ENCODE measurements around the gene SFTPB.
"Not testable (repeated sequence)": the region's sequence is repeated elsewhere in the genome, so short reads cannot be mapped to it uniquely, and the experiment has no call there.

The SFTPB gene

DNA sequence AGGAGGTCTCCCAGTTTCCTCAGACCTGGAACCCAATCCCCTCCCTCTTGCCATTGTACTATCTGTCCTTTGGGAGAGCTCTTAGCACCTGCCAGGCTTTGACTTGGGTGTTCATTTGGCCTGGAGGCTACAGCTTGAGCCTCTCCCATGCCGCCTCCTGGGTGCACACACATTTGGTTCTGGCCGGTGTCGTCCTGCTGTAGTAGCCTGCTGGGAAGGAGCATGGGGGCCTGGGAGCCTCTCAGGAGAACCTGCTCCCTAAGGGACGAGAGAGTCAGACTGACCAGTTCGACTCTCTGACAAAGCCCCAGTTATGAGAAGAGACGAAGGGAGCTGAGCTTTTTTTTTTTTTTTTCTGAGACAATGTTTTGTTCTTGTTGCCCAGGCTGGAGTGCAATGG, 7.4 kb upstream of the SFTPB start:
- DNase-seq = no peak

DNA sequence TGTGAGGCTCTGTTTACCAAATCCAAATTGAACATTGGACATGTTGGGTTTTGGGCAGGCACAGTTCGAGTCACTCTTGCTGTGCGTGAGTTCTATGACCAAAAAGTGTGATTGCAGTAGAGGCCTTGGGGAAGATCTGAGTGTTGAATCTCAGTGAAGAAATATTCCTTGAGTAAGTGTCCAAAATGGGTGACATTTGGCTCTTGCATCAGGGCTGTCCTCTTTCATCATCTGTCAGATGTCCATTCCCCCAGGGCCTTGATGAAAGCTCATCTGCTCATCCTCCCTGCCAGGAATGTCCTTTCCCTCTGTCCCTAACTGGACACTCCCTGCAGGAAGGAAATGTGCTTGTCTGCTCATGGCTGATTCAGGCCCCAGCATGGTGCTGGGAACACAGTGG, 6.4 kb upstream of the SFTPB start:
- DNase-seq = no peak

DNA sequence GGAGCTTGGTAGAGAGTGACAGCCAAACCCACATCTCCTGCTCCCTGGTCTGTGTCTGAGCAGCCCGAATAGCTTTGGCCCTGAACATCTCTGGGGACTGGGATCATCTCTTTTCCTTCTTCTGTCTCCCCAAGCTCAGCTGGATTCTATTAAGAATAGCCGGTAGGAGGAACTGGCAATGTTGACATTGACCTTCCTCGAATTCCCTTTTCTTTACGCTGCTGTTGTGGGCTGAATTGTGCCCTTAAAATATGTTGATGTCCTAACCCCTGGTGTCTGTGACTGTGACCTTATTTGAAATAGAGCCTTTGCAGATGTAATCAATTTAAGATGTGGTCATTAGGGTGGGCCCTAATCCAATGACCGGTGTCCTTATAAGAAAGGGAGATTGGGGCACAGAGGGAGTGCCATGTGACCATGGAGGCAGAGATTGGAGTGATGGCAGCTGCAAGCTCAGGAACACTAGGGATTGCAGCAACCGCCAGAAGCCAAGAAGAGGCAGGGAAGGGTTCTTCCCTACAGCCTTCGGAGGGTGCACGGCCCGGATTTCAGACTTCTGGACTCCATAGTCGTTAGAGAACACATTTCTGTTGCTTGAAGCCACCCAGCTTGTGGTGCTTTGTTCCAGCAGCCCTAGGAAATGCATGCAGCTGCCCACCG, 5.8 kb upstream of the SFTPB start:
- no peak for DNase-seq

DNA sequence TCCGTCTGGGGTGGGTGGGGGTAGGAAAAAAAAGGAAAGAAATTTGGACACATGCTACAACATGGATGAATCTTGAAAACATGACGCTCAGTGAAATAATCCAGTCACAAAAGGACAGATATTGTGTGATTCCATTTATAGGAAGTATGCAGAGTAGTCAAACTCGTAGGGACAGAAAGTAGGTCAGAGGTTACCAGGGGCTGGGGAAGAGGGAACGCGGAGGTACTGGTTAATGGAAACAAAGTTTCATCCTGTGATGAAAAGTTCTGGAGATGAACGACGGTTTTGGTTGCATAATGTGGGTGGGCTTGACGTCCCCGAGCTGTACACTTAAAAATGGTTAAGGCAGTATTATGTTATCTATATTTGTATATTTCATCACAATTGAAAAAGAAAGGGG, 4.5 kb upstream of the SFTPB start:
- no peak for DNase-seq

DNA sequence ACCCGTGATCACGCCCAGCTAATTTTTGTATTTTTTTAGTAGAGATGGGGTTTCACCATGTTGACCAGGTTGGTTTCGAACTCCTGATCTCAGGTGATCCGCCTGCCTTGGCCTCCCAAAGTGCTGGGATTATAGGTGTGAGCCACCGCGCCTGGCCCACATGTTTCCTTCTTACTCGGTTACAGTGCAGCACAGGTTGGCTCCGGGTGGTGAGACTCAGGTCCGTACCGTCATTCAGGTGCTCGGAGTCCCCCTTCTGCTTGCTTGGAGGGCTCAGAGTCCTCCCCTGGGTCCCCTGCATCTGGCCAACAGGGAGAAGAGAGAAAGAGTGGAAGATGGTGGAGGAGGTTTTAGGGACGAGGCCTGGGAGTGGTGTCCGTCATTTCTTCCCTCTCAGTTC, 2.4 kb upstream of the SFTPB start:
- not testable (repeated sequence) for DNase-seq

DNA sequence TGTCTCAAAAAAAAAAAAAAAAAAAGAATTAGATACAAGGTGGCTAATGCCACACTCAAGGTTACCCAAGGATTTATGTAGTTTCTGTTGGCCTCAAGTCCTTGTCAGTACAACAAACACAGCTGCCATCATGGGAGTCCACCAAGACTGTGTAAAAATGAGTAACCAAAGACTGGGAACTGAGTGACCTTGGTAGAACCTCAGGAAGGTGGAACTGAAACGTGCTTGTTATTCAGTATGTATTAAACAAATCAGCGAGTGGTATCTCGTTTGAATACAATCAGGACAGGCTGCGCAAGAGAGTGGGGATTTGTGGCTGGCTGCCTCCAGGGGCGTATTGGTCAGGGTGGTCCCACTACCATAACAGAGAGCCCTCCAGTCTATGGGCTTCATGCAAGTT, 1.6 kb upstream of the SFTPB start:
- DNase-seq = no peak

DNA sequence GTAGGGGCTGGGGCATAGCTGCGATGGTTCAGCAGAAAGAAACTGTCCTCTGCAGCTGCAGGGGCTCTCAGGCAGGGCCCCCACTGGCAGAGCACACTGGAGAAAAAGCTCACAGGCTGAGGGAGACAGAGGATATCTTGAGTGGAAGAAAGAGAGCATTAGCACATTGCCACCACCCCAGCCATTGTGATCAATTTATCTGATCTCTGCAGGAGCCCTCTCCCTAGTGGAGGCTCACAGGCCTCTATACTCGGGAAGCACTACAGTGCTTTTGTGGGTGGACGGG, 801 bp upstream of the SFTPB start:
- DNase-seq = no peak

DNA sequence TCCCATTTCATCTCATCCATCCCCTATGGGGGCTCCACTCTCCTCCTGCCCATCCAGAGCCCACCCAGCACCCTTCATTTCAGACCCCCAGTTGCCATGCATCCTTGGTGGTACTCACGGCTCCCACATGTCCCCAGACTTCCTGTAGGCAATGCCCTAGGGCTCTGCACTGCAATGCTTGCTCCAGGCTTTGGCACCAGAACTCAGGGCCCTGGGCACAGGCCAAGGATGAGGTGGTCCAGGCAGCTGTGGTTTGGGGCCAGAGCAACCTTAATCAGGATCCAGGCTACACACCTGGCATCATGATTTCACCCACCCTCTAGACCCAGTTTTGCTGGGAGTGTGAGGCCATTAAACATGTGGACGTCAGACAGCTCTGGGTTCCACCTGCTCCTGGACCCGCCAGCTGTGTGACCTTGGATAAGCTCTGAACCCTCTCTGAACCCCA, 414 bp downstream of the SFTPB start:
- DNase-seq = no peak

DNA sequence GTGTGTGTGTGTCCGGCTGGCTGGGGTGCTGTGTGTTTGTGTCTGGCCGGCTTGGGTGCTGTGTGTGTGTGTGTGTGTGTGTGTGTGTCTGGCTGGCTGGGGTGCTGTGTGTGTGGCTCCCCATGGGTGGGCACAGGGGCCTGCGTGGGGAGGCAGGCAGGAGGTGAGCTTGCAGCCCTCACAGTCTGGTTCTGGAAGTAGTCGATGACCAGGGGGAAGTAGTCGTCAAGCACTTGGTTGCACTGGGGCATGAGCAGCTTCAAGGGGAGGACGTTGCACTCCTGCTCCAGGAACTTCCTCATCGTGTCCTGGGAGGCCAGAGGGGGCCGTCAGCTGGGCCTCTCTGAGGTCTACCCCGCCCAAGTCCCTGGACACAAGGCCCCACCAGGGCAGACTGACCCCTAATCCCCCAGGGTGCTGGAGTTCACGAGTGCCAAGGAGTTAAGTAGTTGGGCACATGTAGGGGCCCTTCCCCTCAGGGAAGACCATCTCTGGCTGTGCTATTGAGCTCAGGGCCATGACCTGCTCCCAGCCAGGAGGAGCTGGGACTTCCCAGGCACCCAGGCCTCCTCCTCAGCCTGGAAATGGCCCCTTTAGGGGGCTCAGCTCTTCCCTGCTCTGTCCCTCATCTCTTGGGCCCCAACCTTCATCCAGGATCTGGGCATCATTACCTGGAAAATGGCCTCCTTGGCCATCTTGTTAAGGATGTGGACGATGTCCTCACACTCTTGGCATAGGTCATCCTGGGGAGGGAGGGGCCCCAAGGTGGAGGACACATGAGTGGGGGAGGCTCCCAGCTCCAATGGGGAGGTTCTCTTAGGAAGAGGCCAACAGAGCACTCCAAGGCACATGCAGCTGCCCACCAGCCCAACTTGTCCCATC, 1.3 kb downstream of the SFTPB start:
- no peak for DNase-seq

DNA sequence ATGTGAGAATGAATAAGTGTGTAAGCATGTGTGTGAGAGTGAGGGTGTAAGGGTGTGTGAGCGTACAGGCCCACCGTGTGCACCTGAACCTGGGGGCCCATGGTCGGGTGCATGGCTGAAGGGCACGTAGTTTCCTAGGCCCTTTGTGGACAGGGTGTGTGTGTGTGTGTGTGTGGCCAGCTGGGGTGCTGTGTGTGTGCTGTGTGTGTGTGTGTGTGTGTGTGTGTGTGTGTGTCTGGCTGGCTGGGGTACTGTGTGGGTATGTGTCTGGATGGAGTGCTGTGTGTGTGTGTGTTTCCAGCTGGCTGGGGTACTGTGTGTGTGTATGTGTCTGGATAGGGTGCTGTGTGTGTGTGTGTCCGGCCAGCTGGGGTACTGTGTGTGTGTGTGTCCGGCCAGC, 2.0 kb downstream of the SFTPB start:
- no peak for DNase-seq

DNA sequence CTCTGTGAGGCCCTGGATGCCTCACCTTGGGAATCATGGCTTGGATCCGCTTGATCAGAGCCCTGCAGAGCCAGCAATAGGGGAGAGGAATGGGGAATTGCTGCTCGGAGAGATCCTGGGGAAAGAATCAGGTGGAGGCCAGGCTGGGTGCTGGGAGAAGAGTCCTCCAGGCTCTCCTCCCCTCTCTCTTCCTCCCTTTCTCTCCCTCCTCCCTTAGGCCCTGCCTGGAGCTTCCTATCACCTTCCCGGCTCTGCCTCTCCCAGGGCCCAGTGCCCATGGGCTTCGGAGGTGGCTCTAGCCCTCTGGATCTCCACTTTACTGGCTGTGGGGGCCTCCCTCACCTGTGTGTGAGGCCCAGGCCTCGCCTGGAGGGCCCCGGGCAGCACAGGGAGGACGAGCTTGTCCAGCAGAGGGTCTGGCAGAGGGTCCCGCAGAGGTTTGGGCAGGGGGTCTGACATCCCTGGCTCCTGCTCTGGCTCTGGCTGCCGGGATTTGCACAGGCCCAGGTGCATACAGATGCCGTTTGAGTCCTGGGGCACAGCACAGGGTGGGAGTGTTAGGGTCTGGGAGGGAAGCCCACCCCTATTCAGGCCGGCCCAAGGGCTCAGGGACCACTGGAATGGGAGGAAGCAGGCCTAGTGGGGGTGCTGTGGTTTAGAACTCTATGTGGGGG, 2.6 kb downstream of the SFTPB start:
- no peak for DNase-seq

DNA sequence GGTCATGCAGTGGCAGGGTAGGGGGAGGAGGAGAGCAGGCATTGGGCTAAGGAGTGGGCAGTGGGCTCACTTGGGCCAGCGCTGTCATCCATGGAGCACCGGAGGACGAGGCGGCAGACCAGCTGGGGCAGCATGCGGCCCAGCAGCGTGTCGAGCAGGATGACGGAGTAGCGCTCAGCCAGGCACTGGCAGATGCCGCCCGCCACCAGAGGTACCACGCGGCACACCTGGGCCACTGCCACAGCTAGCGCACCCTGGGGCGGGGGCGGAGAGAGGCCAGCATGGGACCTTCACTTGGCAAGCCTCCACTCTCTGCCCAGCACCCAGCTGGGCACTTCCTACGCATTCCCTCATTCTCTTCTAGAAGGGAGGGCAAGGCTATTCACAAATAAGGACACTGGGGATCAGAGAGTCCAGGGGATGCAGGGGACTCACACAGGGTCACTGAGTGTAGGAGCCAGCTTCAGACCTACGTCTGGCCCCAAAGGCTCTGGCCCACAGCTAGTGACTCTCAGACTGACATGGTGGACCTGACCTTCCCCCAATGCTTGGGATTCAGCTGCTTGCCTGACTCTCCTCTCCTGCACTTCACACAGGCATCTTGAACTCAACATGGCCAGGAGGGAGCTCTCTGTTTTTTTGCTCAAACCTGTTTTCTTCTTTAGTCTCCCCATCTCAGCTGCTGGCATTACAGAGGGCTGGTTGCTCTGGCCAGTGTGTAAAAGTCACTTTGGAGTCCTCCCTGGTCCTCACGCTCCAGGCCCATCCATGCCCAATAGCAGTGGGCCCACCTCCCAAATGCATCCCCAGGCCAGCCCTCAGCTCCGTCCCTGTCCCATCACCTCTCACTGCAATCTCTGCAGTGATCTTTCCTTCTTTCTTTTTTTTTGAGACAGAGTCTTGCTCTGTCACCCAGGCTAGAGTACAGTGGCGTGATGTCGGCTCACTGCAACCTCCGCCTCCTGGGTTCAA, 4.1 kb downstream of the SFTPB start:
- DNase-seq = no peak

DNA sequence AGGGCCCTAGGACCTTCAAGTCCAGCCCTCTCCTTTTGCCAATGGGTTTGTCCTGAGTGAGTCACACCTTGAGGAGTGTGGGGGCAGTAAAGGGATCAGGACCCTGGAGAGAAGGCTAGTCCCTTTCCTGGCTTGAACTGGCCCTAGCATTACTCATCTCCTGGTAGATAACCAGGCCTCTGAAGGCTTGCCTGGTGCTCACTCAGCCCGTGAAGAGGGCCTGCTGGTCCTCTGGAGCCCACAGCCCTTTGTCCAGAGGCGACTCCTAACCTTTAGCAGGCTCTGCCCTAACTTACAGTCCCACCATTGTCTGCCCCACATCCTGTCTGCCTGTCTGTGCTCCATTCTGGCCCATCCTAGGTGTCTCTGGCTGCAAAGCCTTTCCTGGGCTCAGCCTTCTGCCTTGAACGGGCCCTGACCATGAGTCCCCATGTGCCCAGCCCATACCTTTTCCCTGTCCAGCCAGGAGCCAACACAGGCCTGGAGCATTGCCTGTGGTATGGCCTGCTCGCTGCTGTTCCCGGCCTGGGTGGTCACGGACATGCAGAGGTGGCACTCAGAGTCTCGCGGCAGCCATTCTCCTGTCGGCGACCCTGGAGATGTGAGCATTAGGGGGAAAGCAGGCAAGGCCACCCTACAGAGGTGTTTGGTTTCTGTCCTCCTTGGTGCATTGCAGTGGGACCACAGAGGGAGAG, 5.0 kb downstream of the SFTPB start:
- DNase-seq = no peak

DNA sequence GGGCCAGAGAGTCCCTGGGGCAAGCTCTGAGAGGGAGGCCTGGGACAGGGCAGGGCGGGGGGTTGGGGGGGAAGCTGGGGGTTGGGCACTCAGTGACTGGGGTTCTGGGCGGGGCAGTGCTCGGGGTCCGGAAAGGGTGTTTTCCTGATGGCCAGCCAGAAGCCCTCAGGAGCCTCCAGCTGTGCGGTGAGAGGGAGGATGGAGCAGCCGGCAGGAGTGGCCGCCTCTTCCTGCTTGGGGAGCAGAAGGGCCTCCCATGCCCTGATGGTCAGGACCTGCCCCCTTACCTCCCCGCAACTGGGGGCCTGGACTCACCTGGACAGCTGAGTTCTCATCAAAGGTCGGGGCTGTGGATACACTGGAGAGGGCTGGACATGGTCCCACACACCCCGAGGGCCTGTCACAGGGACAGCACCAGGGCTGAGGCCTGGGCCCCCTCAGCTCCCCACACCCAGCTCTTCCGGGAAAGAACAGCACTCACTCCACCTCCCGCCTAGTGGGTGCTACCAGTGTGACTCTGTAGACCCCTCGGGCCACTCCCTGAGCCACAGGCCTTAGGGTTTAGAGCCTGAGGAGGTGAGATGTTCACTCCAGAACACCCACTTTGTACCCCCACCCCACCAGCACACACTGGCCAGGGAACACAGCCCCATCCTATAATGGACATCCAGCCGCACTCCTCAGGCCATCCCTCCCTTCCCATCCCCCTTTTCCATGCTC, 6.7 kb downstream of the SFTPB start:
- no peak for DNase-seq

DNA sequence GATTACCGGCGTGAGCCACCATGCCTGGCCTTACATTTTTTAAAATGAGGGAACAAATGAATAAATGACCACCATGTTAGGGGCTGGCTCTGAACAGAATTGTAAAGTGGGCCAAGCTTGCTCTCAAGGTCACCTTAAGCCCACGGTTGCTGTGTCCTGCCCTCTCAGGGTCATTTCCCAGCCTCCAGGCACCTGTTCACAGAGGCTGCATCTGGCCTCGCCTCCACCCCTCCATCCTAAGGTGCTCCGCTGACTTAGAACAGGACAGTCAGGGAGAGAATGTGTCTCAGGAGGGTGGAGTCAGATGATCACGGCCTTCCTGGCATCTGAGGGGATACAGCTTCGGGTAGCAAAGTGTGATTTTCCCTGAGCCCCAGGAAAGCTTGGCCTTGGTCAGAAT, 7.3 kb downstream of the SFTPB start:
- no peak for DNase-seq

DNA sequence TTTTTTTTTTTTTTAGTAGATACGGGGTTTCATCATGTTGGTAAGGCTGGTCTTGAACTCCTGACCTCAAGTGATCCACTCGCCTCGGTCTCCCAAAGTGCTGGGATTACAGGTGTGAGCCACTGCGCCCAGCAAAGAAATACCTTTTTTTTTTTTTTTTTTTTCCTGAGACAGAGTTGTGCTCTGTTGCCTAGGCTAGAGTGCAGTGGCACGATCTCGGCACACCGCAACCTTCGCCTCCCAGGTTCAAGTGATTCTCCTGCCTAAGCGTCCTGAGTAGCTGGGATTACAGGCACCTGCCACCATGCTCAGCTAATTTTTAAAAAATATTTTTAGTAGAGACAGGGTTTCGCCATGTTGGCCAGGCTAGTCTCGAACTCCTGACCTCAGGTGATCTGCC, 7.7 kb downstream of the SFTPB start:
- DNase-seq = not testable (repeated sequence)

DNA sequence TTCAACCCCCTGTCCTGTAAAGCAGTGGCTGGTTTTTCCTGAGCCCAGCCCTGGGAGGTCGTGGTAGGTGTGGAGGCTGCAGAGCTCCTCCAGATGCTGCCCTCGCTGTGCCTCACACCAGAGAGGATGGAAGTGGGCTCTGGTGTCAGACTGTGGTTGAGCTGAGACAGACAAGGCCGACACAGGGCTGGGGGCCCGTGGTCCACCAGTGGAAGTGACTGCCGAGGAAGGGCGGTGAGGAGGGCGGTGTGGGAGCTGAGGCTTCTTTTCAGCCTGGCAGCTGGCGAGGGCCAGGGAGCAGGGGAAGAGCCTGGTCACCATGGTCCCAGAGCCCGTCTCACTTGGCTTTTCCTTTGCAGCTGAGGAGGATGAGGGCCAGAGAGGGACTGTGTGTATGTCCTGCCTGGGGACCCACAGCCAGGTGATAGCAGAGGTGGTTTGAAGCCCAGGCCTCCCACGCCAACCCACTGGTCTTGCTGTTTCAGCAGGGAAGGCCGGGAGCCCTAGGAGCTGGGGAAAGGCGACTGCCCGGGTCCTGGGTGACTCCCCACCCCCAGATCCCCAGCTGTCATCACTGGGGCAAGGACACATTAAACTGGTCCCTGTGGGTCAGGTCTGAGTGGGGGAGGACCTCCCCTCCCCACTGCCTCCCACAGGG, 8.5 kb downstream of the SFTPB start:
- DNase-seq = no peak

DNA sequence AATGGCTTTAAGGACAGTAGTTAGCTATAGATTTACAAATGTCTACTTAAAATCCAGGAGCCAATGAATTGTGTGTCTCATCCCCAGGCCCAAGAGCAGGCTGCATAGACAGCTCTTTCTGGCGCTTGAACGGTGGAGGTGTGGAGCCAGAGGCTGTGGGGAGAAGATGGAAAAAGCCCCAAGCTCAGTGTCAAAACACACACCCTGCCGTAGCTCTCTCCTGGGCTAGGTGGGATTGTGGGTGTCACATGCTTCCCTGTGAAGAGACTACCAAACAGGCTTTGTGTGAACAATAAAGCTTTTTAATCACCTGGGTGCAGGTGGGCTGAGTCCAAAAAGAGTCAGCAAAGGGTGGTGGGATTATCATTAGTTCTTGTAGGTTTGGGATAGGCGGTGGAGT, 10.6 kb downstream of the SFTPB start:
- DNase-seq = not testable (repeated sequence)

DNA sequence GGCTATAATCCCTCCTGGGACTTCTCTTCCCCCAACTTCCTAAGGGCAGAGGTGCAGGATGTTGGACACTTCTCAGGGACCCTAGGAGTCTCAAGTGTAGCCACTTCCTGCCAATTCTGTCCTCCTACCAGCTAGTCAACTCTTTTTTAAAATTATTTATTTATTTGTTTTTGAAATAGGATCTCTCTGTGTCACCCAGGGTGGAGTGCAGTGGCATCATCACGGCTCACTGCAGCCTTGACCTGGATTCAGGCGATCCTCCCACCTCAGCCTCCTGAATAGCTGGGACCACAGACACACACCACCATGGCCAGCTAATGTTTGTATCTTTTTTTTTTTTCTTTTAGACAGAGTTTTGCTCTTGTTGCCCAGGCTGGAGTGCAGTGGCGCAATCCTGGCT, 11.5 kb downstream of the SFTPB start:
- no peak for DNase-seq

DNA sequence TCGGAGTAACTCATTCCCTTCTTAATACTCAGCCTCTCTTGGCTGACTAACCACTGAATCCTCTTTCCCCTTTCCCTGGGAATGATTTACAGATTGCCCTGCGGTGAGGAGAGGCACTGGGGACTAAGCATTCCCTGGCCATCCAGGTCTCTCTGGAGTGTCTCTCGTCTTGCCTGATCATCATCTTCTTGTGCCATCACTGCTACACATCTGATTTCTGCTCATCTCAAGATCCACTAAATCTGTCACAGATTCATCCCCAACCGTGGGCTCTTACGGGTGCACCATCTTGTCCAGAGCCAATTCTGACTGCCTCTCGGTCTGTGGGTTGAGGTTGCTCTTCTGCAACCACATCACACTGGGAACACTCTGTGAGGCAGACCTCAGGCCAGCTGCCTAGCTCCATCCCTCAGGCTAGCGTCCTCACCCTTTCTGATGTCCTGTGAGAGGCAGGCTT, 12.0 kb downstream of the SFTPB start:
- no peak for DNase-seq

DNA sequence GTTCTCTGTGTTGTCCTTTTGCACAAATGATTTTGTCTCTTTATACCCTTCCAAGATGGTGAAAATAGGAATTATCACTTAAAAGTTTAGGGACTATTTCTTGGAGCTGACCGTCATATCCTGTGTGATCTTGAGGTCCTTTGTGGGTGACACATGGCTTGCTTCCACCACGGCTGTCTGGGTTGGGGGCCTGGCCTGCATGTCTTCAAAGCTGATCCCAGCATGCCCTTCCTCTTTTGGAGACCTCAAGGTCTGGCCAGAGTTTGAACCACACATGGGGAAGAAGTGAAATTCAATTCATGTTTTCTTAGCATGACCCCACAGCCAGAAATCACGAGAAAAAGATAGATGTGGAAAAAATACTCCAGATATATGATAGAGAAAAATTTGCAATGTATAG, 14.0 kb downstream of the SFTPB start:
- DNase-seq = no peak
